Measurements from ENCODE around the gene TACC2.
A peak's percentile ranks its signal among the peaks of the same experiment; 100 is the strongest.

Gene TACC2

DNA sequence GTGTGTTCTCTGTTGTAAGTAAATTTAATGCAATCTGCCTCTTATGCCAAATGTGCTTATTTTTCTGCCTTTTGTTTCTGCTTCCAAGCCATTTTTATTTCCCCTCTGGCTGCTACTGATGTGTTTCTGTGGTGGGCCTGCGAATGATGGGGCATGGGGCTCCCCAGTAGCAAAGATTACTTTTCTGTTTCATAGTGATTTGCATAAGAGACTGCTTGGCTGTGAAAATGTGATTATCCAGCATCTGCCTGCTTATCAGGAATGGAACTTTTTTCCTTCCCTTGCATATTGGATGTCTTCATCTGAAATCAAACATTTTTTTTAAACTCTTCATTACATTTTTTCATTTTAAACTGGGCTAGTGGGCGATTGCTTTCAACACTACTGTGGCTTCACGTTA, 224.4 kb downstream of the TACC2 start:
- Mint-ChIP-seq H3K9me3 (no peaks in the 10 kb centered on the region), H3K36me3 (ENCODE audit: low read depth) (peaks cover 54% of the 10 kb centered on the region), H3K27ac (no peak overlapping the region), H3K4me3 (no peak overlapping the region), H3K4me1 (peaks cover 23% of the 10 kb centered on the region), H3K27me3 (ENCODE audit: low read depth, poor library complexity) (no peaks in the 10 kb centered on the region)
- TF ChIP-seq, protein P1, sequence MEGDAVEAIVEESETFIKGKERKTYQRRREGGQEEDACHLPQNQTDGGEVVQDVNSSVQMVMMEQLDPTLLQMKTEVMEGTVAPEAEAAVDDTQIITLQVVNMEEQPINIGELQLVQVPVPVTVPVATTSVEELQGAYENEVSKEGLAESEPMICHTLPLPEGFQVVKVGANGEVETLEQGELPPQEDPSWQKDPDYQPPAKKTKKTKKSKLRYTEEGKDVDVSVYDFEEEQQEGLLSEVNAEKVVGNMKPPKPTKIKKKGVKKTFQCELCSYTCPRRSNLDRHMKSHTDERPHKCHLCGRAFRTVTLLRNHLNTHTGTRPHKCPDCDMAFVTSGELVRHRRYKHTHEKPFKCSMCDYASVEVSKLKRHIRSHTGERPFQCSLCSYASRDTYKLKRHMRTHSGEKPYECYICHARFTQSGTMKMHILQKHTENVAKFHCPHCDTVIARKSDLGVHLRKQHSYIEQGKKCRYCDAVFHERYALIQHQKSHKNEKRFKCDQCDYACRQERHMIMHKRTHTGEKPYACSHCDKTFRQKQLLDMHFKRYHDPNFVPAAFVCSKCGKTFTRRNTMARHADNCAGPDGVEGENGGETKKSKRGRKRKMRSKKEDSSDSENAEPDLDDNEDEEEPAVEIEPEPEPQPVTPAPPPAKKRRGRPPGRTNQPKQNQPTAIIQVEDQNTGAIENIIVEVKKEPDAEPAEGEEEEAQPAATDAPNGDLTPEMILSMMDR (IDR thresholded peaks at IDR 0.05) = no peak
- no peak for DNase-seq

GRCh38 chr10:122213766-122214165, 224.8 kb downstream of the TACC2 start:
- H3K27me3 Mint-ChIP-seq (ENCODE audit: low read depth, poor library complexity) = no peaks in the 10 kb centered on the region
- TF ChIP-seq, protein P1 (IDR thresholded peaks at IDR 0.05) = no peak
- no peak for DNase-seq
- no peak overlapping the region for H3K4me3 Mint-ChIP-seq
- H3K4me1 Mint-ChIP-seq = peaks cover 27% of the 10 kb centered on the region
- no peaks in the 10 kb centered on the region for H3K9me3 Mint-ChIP-seq
- no peak overlapping the region for H3K27ac Mint-ChIP-seq
- H3K36me3 Mint-ChIP-seq (ENCODE audit: low read depth) = peaks cover 57% of the 10 kb centered on the region

DNA sequence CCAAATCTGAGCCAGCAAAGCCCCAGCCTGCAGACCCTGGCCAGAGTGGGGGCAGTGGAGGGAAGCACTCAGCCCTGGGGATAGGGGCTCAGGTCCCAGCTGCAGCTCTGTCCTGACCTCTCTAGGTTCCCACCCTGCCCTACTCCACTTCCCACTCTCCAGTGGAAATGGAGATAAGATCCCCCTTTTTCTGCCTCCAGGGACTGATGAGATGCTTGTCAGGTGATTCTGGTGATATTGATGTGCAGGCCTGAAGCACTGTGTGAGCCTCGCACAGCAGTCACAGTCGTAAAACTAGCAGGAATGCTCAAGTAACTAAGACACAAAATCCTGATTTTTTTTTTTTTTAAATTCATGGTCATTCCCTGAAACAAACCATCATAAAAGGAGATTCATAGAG, 227.1 kb downstream of the TACC2 start:
- no peak overlapping the region for H3K4me3 Mint-ChIP-seq

GRCh38 chr10:122219340-122219739, 230.4 kb downstream of the TACC2 start:
- no peak for DNase-seq
- H3K9me3 Mint-ChIP-seq = no peaks in the 10 kb centered on the region
- peaks cover 31% of the 10 kb centered on the region for H3K4me1 Mint-ChIP-seq
- H3K27ac Mint-ChIP-seq = no peak overlapping the region
- no peak overlapping the region for H3K4me3 Mint-ChIP-seq
- H3K27me3 Mint-ChIP-seq (ENCODE audit: low read depth, poor library complexity) = no peaks in the 10 kb centered on the region
- peaks cover 23% of the 10 kb centered on the region for H3K36me3 Mint-ChIP-seq (ENCODE audit: low read depth)
- TF ChIP-seq, protein P1 (IDR thresholded peaks at IDR 0.05) = no peak

More for the DNA sequence above, 227.1 kb downstream of the TACC2 start:
- H3K9me3 Mint-ChIP-seq = no peaks in the 10 kb centered on the region
- DNase-seq = no peak
- TF ChIP-seq, protein P1 (IDR thresholded peaks at IDR 0.05) = no peak
- H3K36me3 Mint-ChIP-seq (ENCODE audit: low read depth) = peaks cover 43% of the 10 kb centered on the region
- H3K4me1 Mint-ChIP-seq = peaks cover 32% of the 10 kb centered on the region
- H3K27ac Mint-ChIP-seq = peak overlapping the region; percentile 59
- H3K27me3 Mint-ChIP-seq (ENCODE audit: low read depth, poor library complexity) = no peaks in the 10 kb centered on the region

- Mint-ChIP-seq H3K36me3 (ENCODE audit: low read depth) (peaks cover 23% of the 10 kb centered on the region), H3K9me3 (no peaks in the 10 kb centered on the region), H3K27me3 (ENCODE audit: low read depth, poor library complexity) (no peaks in the 10 kb centered on the region), H3K27ac (peak overlapping the region; percentile 29), H3K4me1 (peaks cover 17% of the 10 kb centered on the region), H3K4me3 (no peak overlapping the region)
- TF ChIP-seq, protein P1 (IDR thresholded peaks at IDR 0.05) = no peak
- DNase-seq = no peak
These were observed 231.8 kb downstream of the TACC2 start for GRCh38 chr10:122220736-122221135.

DNA sequence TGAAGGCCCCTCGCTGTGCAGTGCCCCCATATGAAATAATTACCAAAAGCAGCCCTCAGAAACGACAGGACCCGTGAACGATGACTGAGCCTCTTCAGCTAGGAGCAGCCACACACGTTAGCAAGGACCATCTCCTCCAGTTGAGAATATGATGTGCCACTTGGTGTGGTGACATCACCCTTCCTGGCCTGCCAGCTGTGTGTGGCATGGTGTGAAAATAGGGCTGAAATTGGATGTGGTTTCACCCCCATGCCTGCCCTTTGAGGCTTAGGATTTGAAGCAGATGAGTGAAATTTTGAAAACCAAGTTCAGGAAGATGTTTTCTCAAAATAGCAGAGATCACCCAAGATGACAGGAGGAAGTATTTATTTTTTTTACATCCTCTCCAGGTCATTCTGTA, 233.0 kb downstream of the TACC2 start:
- no peaks in the 10 kb centered on the region for H3K27me3 Mint-ChIP-seq (ENCODE audit: low read depth, poor library complexity)
- no peak overlapping the region for H3K4me3 Mint-ChIP-seq
- H3K36me3 Mint-ChIP-seq (ENCODE audit: low read depth) = peaks cover 26% of the 10 kb centered on the region
- H3K9me3 Mint-ChIP-seq = no peaks in the 10 kb centered on the region
- no peak for DNase-seq
- TF ChIP-seq, protein P1 (IDR thresholded peaks at IDR 0.05) = no peak
- peaks cover 12% of the 10 kb centered on the region for H3K4me1 Mint-ChIP-seq
- H3K27ac Mint-ChIP-seq = peak overlapping the region; percentile 93

Data from nephron progenitor cell (in vitro differentiated cells).